Transverse colon (tissue), 3 donors: ENCODE measurements around the gene DTNBP1.

Experiments used
- POLR2A ChIP-seq: fragments of 450-650 bp; IDR thresholded peaks from one replicate; pipeline ENCODE4 v1.6.1; 2016; ENCODE audit warnings: antibody characterized with exemption, mild to moderate bottlenecking, moderate library complexity
- TF ChIP-seq, protein P1 (sequence below), 5 experiments: fragments of 200-600 bp in 3 of 5; fragments of 450-650 bp in 2 of 5; sonication (generic) in 3 of 5; IDR thresholded peaks; 1 replicate in 2 of 5; 2 replicates in 3 of 5; pipeline ENCODE4 v1.5.1; 2016 to 2017; ENCODE audit warnings: antibody characterized with exemption in 5 of 5, inconsistent platforms in 3 of 5, mild to moderate bottlenecking in 2 of 5, moderate library complexity in 1 of 5

DNA sequence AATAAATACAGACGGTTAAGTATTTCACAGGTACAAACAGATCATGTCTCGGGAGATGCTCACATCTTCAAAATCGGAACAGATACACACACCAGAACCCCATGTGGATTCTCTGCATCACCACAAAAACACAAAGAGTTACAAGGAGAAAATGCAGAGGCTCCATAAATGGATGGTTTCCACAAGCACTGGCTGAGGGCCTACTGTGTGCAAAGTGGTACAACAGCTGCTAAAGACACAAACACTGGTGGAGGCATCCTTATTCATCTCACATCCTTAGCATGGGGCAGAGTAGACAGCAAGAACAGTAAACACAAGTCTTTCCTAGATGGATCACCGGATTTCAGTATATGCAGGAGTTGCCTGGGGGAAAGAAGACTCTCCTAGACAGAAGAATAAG is 88.8 kb downstream of the DTNBP1 start:
- TF ChIP-seq, protein P1, sequence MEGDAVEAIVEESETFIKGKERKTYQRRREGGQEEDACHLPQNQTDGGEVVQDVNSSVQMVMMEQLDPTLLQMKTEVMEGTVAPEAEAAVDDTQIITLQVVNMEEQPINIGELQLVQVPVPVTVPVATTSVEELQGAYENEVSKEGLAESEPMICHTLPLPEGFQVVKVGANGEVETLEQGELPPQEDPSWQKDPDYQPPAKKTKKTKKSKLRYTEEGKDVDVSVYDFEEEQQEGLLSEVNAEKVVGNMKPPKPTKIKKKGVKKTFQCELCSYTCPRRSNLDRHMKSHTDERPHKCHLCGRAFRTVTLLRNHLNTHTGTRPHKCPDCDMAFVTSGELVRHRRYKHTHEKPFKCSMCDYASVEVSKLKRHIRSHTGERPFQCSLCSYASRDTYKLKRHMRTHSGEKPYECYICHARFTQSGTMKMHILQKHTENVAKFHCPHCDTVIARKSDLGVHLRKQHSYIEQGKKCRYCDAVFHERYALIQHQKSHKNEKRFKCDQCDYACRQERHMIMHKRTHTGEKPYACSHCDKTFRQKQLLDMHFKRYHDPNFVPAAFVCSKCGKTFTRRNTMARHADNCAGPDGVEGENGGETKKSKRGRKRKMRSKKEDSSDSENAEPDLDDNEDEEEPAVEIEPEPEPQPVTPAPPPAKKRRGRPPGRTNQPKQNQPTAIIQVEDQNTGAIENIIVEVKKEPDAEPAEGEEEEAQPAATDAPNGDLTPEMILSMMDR (IDR thresholded peaks at IDR 0.05), result no peak
- no peak for TF ChIP-seq POLR2A
